Hepatocyte (in vitro differentiated cells): ENCODE measurements around the gene LPP. TPM values are rescaled to one million over a fixed set of nuclear protein-coding genes. Genes with fewer than 3 reads are reported as not detected.

Experiments
- DNase-seq: peaks from one replicate; pipeline ENCODE4 v3.0.0-alpha.2; 2016; ENCODE audit warnings: low spot score
- H2AFZ ChIP-seq: fragments of 200-600 bp; sonication (generic); 2 replicates; pipeline ENCODE4 v1.6.0; 2016; ENCODE audit warnings: antibody characterized with exemption, mild to moderate bottlenecking
- H3K27ac ChIP-seq: fragments of 200-600 bp; sonication (generic); 2 replicates; pipeline ENCODE4 v1.5.1; 2016; ENCODE audit warnings: mild to moderate bottlenecking
- H3K27me3 ChIP-seq: fragments of 200-600 bp; sonication (generic); 2 replicates; pipeline ENCODE4 v1.6.1; 2016
- H3K36me3 ChIP-seq: fragments of 200-600 bp; sonication (generic); replicated peaks from 2 replicates; pipeline ENCODE4 v1.5.1; 2016; ENCODE audit warnings: low read depth; ENCODE audit not compliant: insufficient read depth
- H3K4me1 ChIP-seq: fragments of 200-600 bp; sonication (generic); 2 replicates; pipeline ENCODE4 v1.5.1; 2016; ENCODE audit warnings: mild to moderate bottlenecking, moderate library complexity; ENCODE audit not compliant: insufficient read depth
- H3K4me2 ChIP-seq: fragments of 200-600 bp; sonication (generic); 2 replicates; pipeline ENCODE4 v1.6.0; 2016
- H3K4me3 ChIP-seq: fragments of 200-600 bp; sonication (generic); 2 replicates; pipeline ENCODE4 v1.5.1; 2016; ENCODE audit warnings: mild to moderate bottlenecking
- H3K79me2 ChIP-seq: fragments of 200-600 bp; sonication (generic); 2 replicates; pipeline ENCODE4 v1.6.0; 2017; ENCODE audit warnings: mild to moderate bottlenecking
- H3K9me2 ChIP-seq: fragments of 200-600 bp; sonication (generic); replicated peaks from 2 replicates; pipeline ENCODE4 v1.6.0; 2017; ENCODE audit warnings: mild to moderate bottlenecking; ENCODE audit not compliant: insufficient read depth
- H3K9me3 ChIP-seq: fragments of 200-600 bp; sonication (generic); 2 replicates; pipeline ENCODE4 v1.5.1; 2016; ENCODE audit warnings: low read depth, mild to moderate bottlenecking
- H4K20me1 ChIP-seq: fragments of 200-600 bp; sonication (generic); 2 replicates; pipeline ENCODE4 v1.6.0; 2016; ENCODE audit warnings: mild to moderate bottlenecking; ENCODE audit not compliant: insufficient read depth, poor library complexity, severe bottlenecking
- EZH2 ChIP-seq: fragments of 200-600 bp; sonication (generic); IDR thresholded peaks from 2 replicates; pipeline ENCODE4 v1.6.1; 2016; ENCODE audit warnings: antibody characterized with exemption, mild to moderate bottlenecking, borderline replicate concordance
- EZH2phosphoT487 ChIP-seq: fragments of 200-600 bp; sonication (generic); IDR thresholded peaks from one replicate; pipeline ENCODE4 v1.6.1; 2018; ENCODE audit warnings: antibody characterized with exemption, mild to moderate bottlenecking, low read depth, moderate library complexity; ENCODE audit not compliant: unreplicated experiment, severe bottlenecking
- WGBS: methylation state at CpG from one replicate; pipeline ENCODE4 v1.1.6; 2016; ENCODE audit warnings: low lambda C conversion rate; ENCODE audit errors: missing lambda C conversion rate; 5-methylcytosine and 5-hydroxymethylcytosine counted together
- polyA plus RNA-seq: library from polyadenylated mRNA; unstranded; fragments of >200 nt; fragmentation: Nextera tagmentation; extraction: Ambion mirVana; gene quantifications from 2 replicates; pipeline ENCODE4 v1.2.1, GENCODE V29; 2016
- total RNA-seq: library from RNA; depleted of rRNA; stranded (reverse); fragments of >200 nt; gene quantifications from 2 replicates; pipeline ENCODE4 v1.2.3, GENCODE V29; 2014
- TF ChIP-seq, protein P1 (sequence below): fragments of 200-600 bp; sonication (generic); IDR thresholded peaks from 2 replicates; pipeline ENCODE4 v1.5.1; 2016; ENCODE audit warnings: antibody characterized with exemption, mild to moderate bottlenecking; ENCODE audit not compliant: poor library complexity

LPP gene
- total and polyA plus RNA-seq, 2 experiments from 2014 or later, result 53.2 to 73.8 TPM

DNA sequence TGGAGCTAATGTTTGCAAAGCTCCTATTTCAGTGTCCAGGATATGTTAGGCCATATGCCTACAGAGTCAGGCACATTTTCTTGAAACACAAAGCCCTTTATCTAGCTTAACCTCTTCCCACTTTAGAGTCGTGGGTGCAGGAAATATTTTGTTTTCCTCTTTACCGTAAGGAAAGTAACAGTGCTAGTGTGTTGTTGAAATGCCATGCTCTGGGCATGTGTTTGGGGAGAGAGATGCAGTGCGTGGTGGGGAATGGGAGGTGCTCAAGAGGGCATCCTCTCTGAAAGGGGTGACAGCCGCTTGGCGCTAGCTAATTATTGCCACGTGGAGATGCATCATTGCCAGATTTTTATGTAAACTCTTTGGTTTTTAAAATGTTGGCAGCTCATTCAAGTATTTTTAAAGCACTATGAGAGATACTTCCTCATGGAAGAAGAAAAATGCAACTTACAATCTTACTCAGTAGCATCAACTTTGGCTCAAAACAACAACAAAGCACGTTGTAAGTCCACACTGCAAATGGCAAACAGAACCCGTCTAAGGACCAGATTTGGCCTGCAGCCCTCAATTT, 152.6 kb downstream of the LPP start:
- H3K4me2 ChIP-seq, result no peak overlapping the region
- no peaks in the 10 kb centered on the region for H3K4me1 ChIP-seq
- no peak overlapping the region for H2AFZ ChIP-seq
- H3K79me2 ChIP-seq, result peaks cover 59% of the 10 kb centered on the region
- no peaks in the 10 kb centered on the region for H3K9me2 ChIP-seq
- no peak overlapping the region for H3K4me3 ChIP-seq
- H3K36me3 ChIP-seq, result no peaks in the 10 kb centered on the region
- H3K27me3 ChIP-seq, result no peaks in the 10 kb centered on the region
- TF ChIP-seq EZH2 (no peak), EZH2phosphoT487 (no peak)
- TF ChIP-seq, protein P1, sequence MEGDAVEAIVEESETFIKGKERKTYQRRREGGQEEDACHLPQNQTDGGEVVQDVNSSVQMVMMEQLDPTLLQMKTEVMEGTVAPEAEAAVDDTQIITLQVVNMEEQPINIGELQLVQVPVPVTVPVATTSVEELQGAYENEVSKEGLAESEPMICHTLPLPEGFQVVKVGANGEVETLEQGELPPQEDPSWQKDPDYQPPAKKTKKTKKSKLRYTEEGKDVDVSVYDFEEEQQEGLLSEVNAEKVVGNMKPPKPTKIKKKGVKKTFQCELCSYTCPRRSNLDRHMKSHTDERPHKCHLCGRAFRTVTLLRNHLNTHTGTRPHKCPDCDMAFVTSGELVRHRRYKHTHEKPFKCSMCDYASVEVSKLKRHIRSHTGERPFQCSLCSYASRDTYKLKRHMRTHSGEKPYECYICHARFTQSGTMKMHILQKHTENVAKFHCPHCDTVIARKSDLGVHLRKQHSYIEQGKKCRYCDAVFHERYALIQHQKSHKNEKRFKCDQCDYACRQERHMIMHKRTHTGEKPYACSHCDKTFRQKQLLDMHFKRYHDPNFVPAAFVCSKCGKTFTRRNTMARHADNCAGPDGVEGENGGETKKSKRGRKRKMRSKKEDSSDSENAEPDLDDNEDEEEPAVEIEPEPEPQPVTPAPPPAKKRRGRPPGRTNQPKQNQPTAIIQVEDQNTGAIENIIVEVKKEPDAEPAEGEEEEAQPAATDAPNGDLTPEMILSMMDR, result no peak
- 81% methylated on average over 8 of the region's 8 CpGs for WGBS
- no peaks in the 10 kb centered on the region for H3K9me3 ChIP-seq
- no peak for DNase-seq
- no peaks in the 10 kb centered on the region for H4K20me1 ChIP-seq
- no peak overlapping the region for H3K27ac ChIP-seq

DNA sequence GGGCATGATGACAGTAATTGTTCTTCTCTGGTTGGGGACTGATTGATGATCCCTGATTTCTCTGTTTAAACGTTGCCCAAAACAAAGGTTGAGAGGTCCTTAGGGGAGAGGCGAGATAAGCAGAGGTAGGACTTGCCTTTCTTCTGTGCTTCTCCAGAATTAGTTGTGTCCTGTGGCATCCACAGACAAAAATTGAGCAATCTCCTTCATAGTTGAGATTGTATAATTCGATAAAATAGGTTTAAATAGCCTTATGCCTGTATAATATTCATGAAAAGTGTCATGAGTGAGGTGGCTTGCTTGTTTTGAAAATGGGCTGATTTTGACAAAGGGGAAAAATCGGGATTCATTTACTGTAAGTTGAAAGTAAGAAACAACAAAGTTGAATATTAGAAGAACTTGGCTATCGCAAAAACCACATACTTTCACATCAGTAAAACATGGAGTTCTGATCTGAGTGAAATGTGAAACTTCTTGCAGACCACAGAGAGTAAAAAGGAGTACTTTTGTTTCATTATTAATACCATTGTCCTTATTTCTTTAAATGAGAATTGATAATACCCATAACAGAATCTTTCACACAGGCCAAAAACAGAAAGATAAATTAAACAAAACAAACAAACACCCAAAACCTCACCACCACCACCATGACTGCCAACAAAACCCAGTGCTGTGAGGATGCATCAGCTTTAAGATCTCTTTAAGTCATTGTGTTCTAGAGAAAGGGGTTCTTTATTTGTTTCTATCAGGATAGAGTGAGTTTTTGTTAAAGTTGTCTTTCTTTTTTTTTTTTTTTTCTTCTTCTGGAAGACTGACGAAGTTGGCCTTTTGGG, 155.7 kb downstream of the LPP start:
- no peaks in the 10 kb centered on the region for H3K36me3 ChIP-seq
- WGBS, result 85% methylated on average over 6 of the region's 6 CpGs
- no peaks in the 10 kb centered on the region for H3K4me1 ChIP-seq
- H4K20me1 ChIP-seq, result no peaks in the 10 kb centered on the region
- TF ChIP-seq, protein P1, result no peak
- no peak for TF ChIP-seq EZH2phosphoT487
- TF ChIP-seq EZH2, result no peak
- no peak overlapping the region for H2AFZ ChIP-seq
- H3K9me3 ChIP-seq, result no peaks in the 10 kb centered on the region
- peaks cover 53% of the 10 kb centered on the region for H3K79me2 ChIP-seq
- H3K9me2 ChIP-seq, result no peaks in the 10 kb centered on the region
- H3K4me2 ChIP-seq, result no peak overlapping the region
- H3K27me3 ChIP-seq, result no peaks in the 10 kb centered on the region
- DNase-seq, result no peak
- H3K27ac ChIP-seq, result no peak overlapping the region
- no peak overlapping the region for H3K4me3 ChIP-seq

DNA sequence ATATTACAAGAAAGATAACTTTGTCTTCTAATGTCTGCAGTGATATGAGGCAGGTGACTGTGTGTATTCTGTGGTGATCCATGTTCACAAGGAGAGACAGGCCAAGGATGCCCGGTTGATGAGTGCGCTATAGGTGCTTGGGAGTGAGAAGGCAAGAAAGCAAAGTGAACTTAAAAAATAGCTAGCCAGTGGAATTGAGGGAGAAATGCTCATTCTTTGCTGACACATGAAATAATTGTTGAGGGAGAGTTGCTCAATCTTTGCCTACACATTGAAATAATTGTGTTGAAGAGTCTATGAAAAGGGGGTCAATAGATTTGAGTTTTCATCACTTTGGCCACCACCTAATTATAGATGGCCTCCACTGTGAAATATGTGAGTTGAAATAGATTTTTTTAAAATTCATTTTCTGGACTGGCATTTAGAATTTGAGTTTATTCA, 156.3 kb downstream of the LPP start:
- no peak overlapping the region for H3K4me3 ChIP-seq
- H3K9me3 ChIP-seq, result no peaks in the 10 kb centered on the region
- no peak overlapping the region for H3K27ac ChIP-seq
- no peaks in the 10 kb centered on the region for H4K20me1 ChIP-seq
- peaks cover 59% of the 10 kb centered on the region for H3K79me2 ChIP-seq
- DNase-seq, result no peak
- 100% methylated on average over 2 of the region's 2 CpGs for WGBS
- H3K36me3 ChIP-seq, result no peaks in the 10 kb centered on the region
- H3K9me2 ChIP-seq, result no peaks in the 10 kb centered on the region
- no peak overlapping the region for H3K4me2 ChIP-seq
- H2AFZ ChIP-seq, result no peak overlapping the region
- TF ChIP-seq EZH2phosphoT487 (no peak), EZH2 (no peak)
- TF ChIP-seq, protein P1, result no peak
- no peaks in the 10 kb centered on the region for H3K27me3 ChIP-seq
- no peaks in the 10 kb centered on the region for H3K4me1 ChIP-seq
